B cell (primary cell): ENCODE measurements around the gene PTGES3. TPM values are rescaled to one million over a fixed set of nuclear protein-coding genes. Genes with fewer than 3 reads are reported as not detected.

Experiments
- ATAC-seq: fragments of 200-7000 bp; cut with Tn5 transposase; one replicate; pipeline ENCODE4 v1.10.0; 2021; ENCODE audit warnings: low read depth, mild to moderate bottlenecking, moderate number of reproducible peaks, moderate library complexity
- CTCF ChIA-PET: fragments of 350-600 bp; sonication (Branson Sonifier 250); formaldehyde crosslinking; loops from one replicate; lab custom pipeline; 2021; ENCODE audit warnings: antibody characterized with exemption, inconsistent platforms; lab: Charles Lee
- POLR2A ChIA-PET: fragments of 350-600 bp; sonication (Branson Sonifier 250); formaldehyde crosslinking; loops from one replicate; lab custom pipeline; 2021; ENCODE audit warnings: antibody characterized with exemption; lab: Charles Lee
- DNase-seq: peaks from one replicate; pipeline ENCODE4 v3.0.0; 2013
- H2AFZ ChIP-seq: 2 replicates; pipeline ENCODE4 v1.6.1; 2012; ENCODE audit warnings: mild to moderate bottlenecking, low read depth, low read length; ENCODE audit not compliant: insufficient read depth, poor library complexity, severe bottlenecking
- H3K27ac ChIP-seq, 2 donors: 1 replicate in 1 of 2; 2 replicates in 1 of 2; pipeline ENCODE4 v1.5.1; 2012 to 2013; ENCODE audit warnings: low read length in 2 of 2, mild to moderate bottlenecking in 2 of 2, moderate library complexity in 1 of 2
- H3K27me3 ChIP-seq, 4 experiments: fragments of 200-600 bp in 1 of 4; sonication (generic) in 1 of 4; replicated peaks in 1 of 4; 1 replicate in 2 of 4; 2 replicates in 2 of 4; pipeline versions ENCODE4 v1.6.1 to v1.7.0; 2013 to 2016; ENCODE audit warnings: low read length in 3 of 4, mild to moderate bottlenecking in 2 of 4, mixed read lengths in 1 of 4, moderate library complexity in 1 of 4; ENCODE audit not compliant: insufficient read depth in 4 of 4, control insufficient read depth in 3 of 4; ENCODE audit errors: control extremely low read depth in 1 of 4
- H3K36me3 ChIP-seq, 2 experiments: replicated peaks in 1 of 2; 1 replicate in 1 of 2; 2 replicates in 1 of 2; pipeline versions ENCODE4 v1.6.1 to v1.7.1; 2013; ENCODE audit warnings: low read length in 1 of 2; ENCODE audit not compliant: insufficient read depth in 2 of 2, control insufficient read depth in 1 of 2; ENCODE audit errors: control extremely low read depth in 1 of 2, extremely low read depth in 1 of 2
- H3K4me1 ChIP-seq, 2 donors: fragments of 200-600 bp in 1 of 2; sonication (generic) in 1 of 2; 1 replicate in 1 of 2; 2 replicates in 1 of 2; pipeline versions ENCODE4 v1.5.1 to v1.6.1; 2013 to 2017; ENCODE audit warnings: low read length in 2 of 2; ENCODE audit not compliant: control insufficient read depth in 2 of 2, insufficient read depth in 2 of 2
- H3K4me2 ChIP-seq: replicated peaks from 2 replicates; pipeline ENCODE3; 2012; ENCODE audit warnings: mild to moderate bottlenecking, low read depth, low read length; ENCODE audit not compliant: poor library complexity, severe bottlenecking
- H3K4me3 ChIP-seq, 5 experiments: fragments of 200-600 bp in 1 of 5; sonication (generic) in 1 of 5; 1 replicate in 3 of 5; 2 replicates in 2 of 5; pipeline versions ENCODE4 v1.5.1 to v1.7.0; 2011 to 2016; ENCODE audit warnings: low read length in 4 of 5, mild to moderate bottlenecking in 4 of 5, low read depth in 2 of 5, control low read depth in 1 of 5, moderate library complexity in 1 of 5; ENCODE audit not compliant: insufficient read depth in 1 of 5; ENCODE audit errors: control extremely low read depth in 1 of 5, extremely low read depth in 1 of 5
- H3K79me2 ChIP-seq: fragments of 200-600 bp; sonication (generic); one replicate; pipeline ENCODE4 v1.6.0; 2016; ENCODE audit warnings: low read length; ENCODE audit not compliant: control insufficient read depth, insufficient read depth
- H3K9ac ChIP-seq: fragments of 200-600 bp; sonication (generic); 2 replicates; pipeline ENCODE4 v1.6.1; 2017; ENCODE audit warnings: mild to moderate bottlenecking, low read length, moderate library complexity
- H3K9me3 ChIP-seq, 3 donors: one replicate each; pipeline versions ENCODE4 v1.6.1 to v1.7.1; 2013; ENCODE audit warnings: low read length in 2 of 3; ENCODE audit not compliant: control insufficient read depth in 2 of 3, insufficient read depth in 1 of 3; ENCODE audit errors: control extremely low read depth in 1 of 3
- H4K20me1 ChIP-seq: 2 replicates; pipeline ENCODE4 v1.6.0; 2012; ENCODE audit warnings: mild to moderate bottlenecking, low read length; ENCODE audit not compliant: insufficient read depth, control insufficient read depth, poor library complexity, severe bottlenecking
- H3K27ac Mint-ChIP-seq: one replicate; pipeline ENCODE4 v1.8.0; 2021; ENCODE audit warnings: mixed read lengths
- H3K27me3 Mint-ChIP-seq: one replicate; pipeline ENCODE4 v1.8.0; 2021; ENCODE audit warnings: mixed read lengths
- H3K4me1 Mint-ChIP-seq: one replicate; pipeline ENCODE4 v1.8.0; 2021; ENCODE audit warnings: mixed read lengths
- H3K4me3 Mint-ChIP-seq: one replicate; pipeline ENCODE4 v1.8.0; 2021; ENCODE audit warnings: mixed read lengths
- H3K9me3 Mint-ChIP-seq: one replicate; pipeline ENCODE4 v1.8.0; 2022; ENCODE audit warnings: mixed read lengths; ENCODE audit not compliant: insufficient read depth
- EZH2 ChIP-seq: IDR thresholded peaks from 2 replicates; pipeline ENCODE4 v1.6.1; 2012; ENCODE audit warnings: borderline replicate concordance, low read depth, mild to moderate bottlenecking, moderate library complexity, low read length; ENCODE audit not compliant: insufficient read depth, poor library complexity, severe bottlenecking
- WGBS: methylation state at CpG from one replicate; pipeline ENCODE4 v1.1.5; 2013; ENCODE audit warnings: missing lambda C conversion rate; ENCODE audit not compliant: insufficient coverage; 5-methylcytosine and 5-hydroxymethylcytosine counted together
- intact Hi-C: fragments of 100-400 bp; cut with micrococcal nuclease; formaldehyde crosslinking; loops from one replicate; pipeline ENCODE4 v1.10.0; 2022
- polyA plus RNA-seq: library from polyadenylated mRNA; depleted of rRNA; stranded (reverse); fragments of >200 nt; gene quantifications from 2 replicates; pipeline ENCODE4 v1.2.3, GENCODE V29; 2012
- total RNA-seq, 2 donors: library from RNA; stranded (reverse); fragments of 120-200 nt in 1 of 2; gene quantifications; 1 replicate in 1 of 2; 2 replicates in 1 of 2; pipeline versions ENCODE4 v1.2.3 to v1.2.4, GENCODE V29; 2013 to 2022
- TF ChIP-seq, protein P1 (sequence below): fragments of 200-600 bp; IDR thresholded peaks from one replicate; pipeline ENCODE4 v1.8.0; 2022; ENCODE audit warnings: antibody characterized with exemption, mild to moderate bottlenecking

The PTGES3 gene
- total and polyA plus RNA-seq, 2 donors (not counting 1 experiment from before 2014, with no cell fraction given) = 35.3 to 121 TPM

DNA sequence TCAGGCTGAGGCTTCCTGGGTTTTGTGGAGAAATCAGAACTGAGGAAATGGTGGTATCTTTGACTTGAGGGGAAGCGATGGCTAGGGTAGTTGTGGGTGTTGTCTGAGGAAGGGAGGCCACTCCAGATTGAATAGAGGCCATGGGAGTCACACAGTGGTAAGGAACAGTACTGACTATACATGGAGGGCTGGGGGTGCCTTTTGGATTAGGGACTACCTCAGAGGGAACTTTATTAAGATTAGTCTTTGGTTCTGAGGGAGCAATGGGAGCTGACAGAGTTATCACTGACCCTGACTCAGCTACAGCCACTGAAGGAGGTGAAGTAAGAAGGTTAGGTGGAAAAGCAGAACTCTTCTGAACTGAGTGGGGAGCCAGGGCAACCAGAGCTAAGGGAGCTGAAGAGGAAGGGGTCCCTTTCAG is 32.7 kb upstream of the PTGES3 start:
- Histone ChIP-seq H3K9ac (peak overlapping the region; percentile 6), H3K4me1 (peaks cover 61 to 83% of the 10 kb centered on the region in 2 donors), H4K20me1 (peaks cover 77% of the 10 kb centered on the region), H3K9me3 (no peaks in the 10 kb centered on the region), H3K36me3 (peaks cover 2 to 47% of the 10 kb centered on the region in 2 experiments), H3K4me3 (no peak overlapping the region), H3K4me2 (peak overlapping the region; percentile 76), H3K79me2 (peaks cover 80% of the 10 kb centered on the region), H2AFZ (no peak overlapping the region), H3K27me3 (no peaks in the 10 kb centered on the region), H3K27ac (peak overlapping the region in 1 of 2 donors; percentile 92)
- POLR2A ChIA-PET = interaction anchor here (0.7 kb wide), 1 partner anchor 33 kb away, joined by 8 read pairs; the partner anchor contains the start of gene PTGES3
- Mint-ChIP-seq H3K4me1 (peaks cover 84% of the 10 kb centered on the region), H3K9me3 (no peaks in the 10 kb centered on the region), H3K27ac (peak overlapping the region; percentile 47), H3K4me3 (peak overlapping the region; percentile 46), H3K27me3 (no peaks in the 10 kb centered on the region)
- DNase-seq (no peak), ATAC-seq (no peak)
- TF ChIP-seq, protein P1, sequence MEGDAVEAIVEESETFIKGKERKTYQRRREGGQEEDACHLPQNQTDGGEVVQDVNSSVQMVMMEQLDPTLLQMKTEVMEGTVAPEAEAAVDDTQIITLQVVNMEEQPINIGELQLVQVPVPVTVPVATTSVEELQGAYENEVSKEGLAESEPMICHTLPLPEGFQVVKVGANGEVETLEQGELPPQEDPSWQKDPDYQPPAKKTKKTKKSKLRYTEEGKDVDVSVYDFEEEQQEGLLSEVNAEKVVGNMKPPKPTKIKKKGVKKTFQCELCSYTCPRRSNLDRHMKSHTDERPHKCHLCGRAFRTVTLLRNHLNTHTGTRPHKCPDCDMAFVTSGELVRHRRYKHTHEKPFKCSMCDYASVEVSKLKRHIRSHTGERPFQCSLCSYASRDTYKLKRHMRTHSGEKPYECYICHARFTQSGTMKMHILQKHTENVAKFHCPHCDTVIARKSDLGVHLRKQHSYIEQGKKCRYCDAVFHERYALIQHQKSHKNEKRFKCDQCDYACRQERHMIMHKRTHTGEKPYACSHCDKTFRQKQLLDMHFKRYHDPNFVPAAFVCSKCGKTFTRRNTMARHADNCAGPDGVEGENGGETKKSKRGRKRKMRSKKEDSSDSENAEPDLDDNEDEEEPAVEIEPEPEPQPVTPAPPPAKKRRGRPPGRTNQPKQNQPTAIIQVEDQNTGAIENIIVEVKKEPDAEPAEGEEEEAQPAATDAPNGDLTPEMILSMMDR = no peak
- no peak for TF ChIP-seq EZH2
- WGBS = 38% methylated on average over 1 of the region's 1 CpG
- CTCF ChIA-PET = interaction anchor here (0.8 kb wide), 1 partner anchor 380 kb away, joined by 3 read pairs; no protein-coding TSS in a partner anchor
- intact Hi-C loops = no loop called here

DNA sequence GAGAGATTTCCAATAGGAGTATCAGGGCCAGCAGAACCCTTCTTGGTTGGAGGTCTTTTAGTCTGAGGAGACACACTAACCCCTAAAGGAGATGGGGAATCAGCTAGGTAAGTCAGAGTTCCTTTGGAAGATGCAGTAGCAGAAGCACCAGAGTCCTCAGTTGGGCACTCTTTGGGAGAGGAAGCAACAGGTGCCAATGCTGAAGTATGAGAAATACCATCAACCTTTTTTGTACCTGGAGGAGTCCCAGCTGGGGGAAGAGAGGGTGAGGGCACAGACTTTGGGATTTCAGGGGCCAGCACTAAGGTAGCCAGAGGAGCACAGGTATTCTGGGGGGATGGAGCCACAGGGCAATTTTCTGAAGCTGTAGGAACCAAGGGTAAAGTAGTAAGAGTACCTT is 31.0 kb upstream of the PTGES3 start:
- H3K36me3 ChIP-seq = peaks cover 5 to 64% of the 10 kb centered on the region in 2 experiments
- no peaks in the 10 kb centered on the region for H3K27me3 ChIP-seq
- no peak for DNase-seq
- peaks cover 93% of the 10 kb centered on the region for H4K20me1 ChIP-seq
- Mint-ChIP-seq H3K4me3 (peak overlapping the region; percentile 9), H3K9me3 (no peaks in the 10 kb centered on the region), H3K27me3 (no peaks in the 10 kb centered on the region), H3K27ac (peak overlapping the region; percentile 71), H3K4me1 (peaks cover 73% of the 10 kb centered on the region)
- no peak overlapping the region for H2AFZ ChIP-seq
- intact Hi-C loops = no loop called here
- ATAC-seq = no peak
- no peak overlapping the region for H3K9ac ChIP-seq
- POLR2A ChIA-PET = interaction anchor here (0.5 to 0.6 kb wide), 2 partner anchors 14 to 369 kb away, joined by 3 to 5 read pairs; no protein-coding TSS in a partner anchor
- H3K9me3 ChIP-seq = no peaks in the 10 kb centered on the region
- CTCF ChIA-PET = interaction anchor here (1.9 kb wide), 1 partner anchor 205 kb away, joined by 4 read pairs; no protein-coding TSS in a partner anchor
- no peak overlapping the region for H3K4me3 ChIP-seq
- H3K27ac ChIP-seq = peak overlapping the region in 1 of 2 donors; percentile 92
- peaks cover 69% of the 10 kb centered on the region for H3K79me2 ChIP-seq
- H3K4me2 ChIP-seq = peak overlapping the region; percentile 5
- peaks cover 57 to 75% of the 10 kb centered on the region in 2 donors for H3K4me1 ChIP-seq
- TF ChIP-seq EZH2 = no peak
- TF ChIP-seq, protein P1 = no peak
